HL-60 (cell line): ENCODE data around the gene ANXA1.

Experiments used
- DNase-seq, 2 experiments: peaks; one replicate each; pipeline ENCODE4 v3.0.0-alpha.2; 2010 to 2020; ENCODE audit warnings: low read depth in 1 of 2, low spot score in 1 of 2
- H3K27ac ChIP-seq: fragments of 250-450 bp; sonication (Bioruptor Pico); replicated peaks from 2 replicates; pipeline ENCODE4 v1.5.1; 2020; ENCODE audit warnings: mild to moderate bottlenecking, moderate library complexity
- H3K27me3 ChIP-seq: fragments of 250-450 bp; sonication (Bioruptor Pico); 2 replicates; pipeline ENCODE4 v1.5.1; 2021; ENCODE audit warnings: mild to moderate bottlenecking, moderate library complexity; ENCODE audit not compliant: insufficient read depth, poor library complexity, severe bottlenecking
- H3K4me3 ChIP-seq: replicated peaks from 2 replicates; pipeline ENCODE4 v1.5.1; 2011; ENCODE audit warnings: mild to moderate bottlenecking, control low read depth, low read length; ENCODE audit not compliant: insufficient read depth
- CTCF ChIP-seq: IDR thresholded peaks from one replicate; pipeline ENCODE4 v1.5.1; 2011; ENCODE audit warnings: low read length, control low read depth, inconsistent platforms; ENCODE audit not compliant: insufficient read depth
- GABPA ChIP-seq: IDR thresholded peaks from 2 replicates; pipeline ENCODE4 v1.6.1; 2012; ENCODE audit warnings: low read depth
- POLR2AphosphoS5 ChIP-seq: IDR thresholded peaks from 2 replicates; pipeline ENCODE4 v1.6.1; 2012; ENCODE audit warnings: low read depth
- SPI1 ChIP-seq: IDR thresholded peaks from 2 replicates; pipeline ENCODE4 v1.6.1; 2012; ENCODE audit warnings: low read depth, mild to moderate bottlenecking, borderline replicate concordance
- TF ChIP-seq, protein P1 (sequence below): IDR thresholded peaks from 2 replicates; pipeline ENCODE4 v1.6.1; 2012; ENCODE audit warnings: low read depth; ENCODE audit not compliant: insufficient replicate concordance

The ANXA1 gene

GRCh38 chr9:73125651-73126050 lies 26.0 kb upstream of the ANXA1 start:
- Histone ChIP-seq H3K27me3 (no peaks in the 10 kb centered on the region), H3K4me3 (no peak overlapping the region), H3K27ac (no peak overlapping the region)
- no peak for DNase-seq
- TF ChIP-seq GABPA (no peak), CTCF (no peak)

GRCh38 chr9:73129941-73130685 lies 21.6 kb upstream of the ANXA1 start:
- H3K27ac ChIP-seq: no peak overlapping the region
- TF ChIP-seq GABPA (no peak), SPI1 (no peak), POLR2AphosphoS5 (no peak), CTCF (no peak)
- TF ChIP-seq, protein P1, sequence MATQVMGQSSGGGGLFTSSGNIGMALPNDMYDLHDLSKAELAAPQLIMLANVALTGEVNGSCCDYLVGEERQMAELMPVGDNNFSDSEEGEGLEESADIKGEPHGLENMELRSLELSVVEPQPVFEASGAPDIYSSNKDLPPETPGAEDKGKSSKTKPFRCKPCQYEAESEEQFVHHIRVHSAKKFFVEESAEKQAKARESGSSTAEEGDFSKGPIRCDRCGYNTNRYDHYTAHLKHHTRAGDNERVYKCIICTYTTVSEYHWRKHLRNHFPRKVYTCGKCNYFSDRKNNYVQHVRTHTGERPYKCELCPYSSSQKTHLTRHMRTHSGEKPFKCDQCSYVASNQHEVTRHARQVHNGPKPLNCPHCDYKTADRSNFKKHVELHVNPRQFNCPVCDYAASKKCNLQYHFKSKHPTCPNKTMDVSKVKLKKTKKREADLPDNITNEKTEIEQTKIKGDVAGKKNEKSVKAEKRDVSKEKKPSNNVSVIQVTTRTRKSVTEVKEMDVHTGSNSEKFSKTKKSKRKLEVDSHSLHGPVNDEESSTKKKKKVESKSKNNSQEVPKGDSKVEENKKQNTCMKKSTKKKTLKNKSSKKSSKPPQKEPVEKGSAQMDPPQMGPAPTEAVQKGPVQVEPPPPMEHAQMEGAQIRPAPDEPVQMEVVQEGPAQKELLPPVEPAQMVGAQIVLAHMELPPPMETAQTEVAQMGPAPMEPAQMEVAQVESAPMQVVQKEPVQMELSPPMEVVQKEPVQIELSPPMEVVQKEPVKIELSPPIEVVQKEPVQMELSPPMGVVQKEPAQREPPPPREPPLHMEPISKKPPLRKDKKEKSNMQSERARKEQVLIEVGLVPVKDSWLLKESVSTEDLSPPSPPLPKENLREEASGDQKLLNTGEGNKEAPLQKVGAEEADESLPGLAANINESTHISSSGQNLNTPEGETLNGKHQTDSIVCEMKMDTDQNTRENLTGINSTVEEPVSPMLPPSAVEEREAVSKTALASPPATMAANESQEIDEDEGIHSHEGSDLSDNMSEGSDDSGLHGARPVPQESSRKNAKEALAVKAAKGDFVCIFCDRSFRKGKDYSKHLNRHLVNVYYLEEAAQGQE: no peak
- no peak overlapping the region for H3K4me3 ChIP-seq
- no peaks in the 10 kb centered on the region for H3K27me3 ChIP-seq
- no peak for DNase-seq

DNA sequence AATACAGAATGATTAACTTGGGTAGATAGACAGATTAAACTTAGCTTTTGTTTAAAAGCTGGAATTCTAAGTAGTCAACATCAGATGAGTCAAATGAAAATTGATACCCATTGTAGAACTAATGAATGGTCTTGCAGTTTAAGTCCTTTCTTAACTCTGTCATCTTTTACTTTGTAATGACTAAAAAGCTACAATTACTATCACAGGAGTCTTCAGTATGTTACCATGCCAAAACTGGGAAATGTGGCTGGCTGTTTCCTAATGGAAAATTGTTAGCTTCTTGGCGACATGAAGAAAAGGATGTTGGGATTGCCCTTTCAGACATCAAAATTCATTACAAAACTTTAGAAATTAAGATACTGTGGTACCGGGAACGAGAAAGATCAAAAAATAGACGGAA lies 20.2 kb upstream of the ANXA1 start:
- TF ChIP-seq GABPA: no peak
- no peak for TF ChIP-seq POLR2AphosphoS5
- TF ChIP-seq CTCF: no peak
- TF ChIP-seq SPI1: no peak
- TF ChIP-seq, protein P1: no peak
- Histone ChIP-seq H3K27ac (peak overlapping the region; percentile 89), H3K27me3 (no peaks in the 10 kb centered on the region), H3K4me3 (no peak overlapping the region)
- DNase-seq: no peak
